Activated T-cell treated with anti-CD3 and anti-CD28 coated beads, Interleukin-2, amount 50 U/mL, for 48 hours (primary cell): ENCODE results near the gene KIAA2012.

Source experiments
- DNase-seq, 2 experiments: peaks; one replicate each; pipeline ENCODE4 v3.0.0-alpha.2; 2020

The KIAA2012 gene

GRCh38 chr2:202154613-202155012, 81.6 kb downstream of the KIAA2012 start:
- no peak for DNase-seq

GRCh38 chr2:202157211-202157990, 84.3 kb downstream of the KIAA2012 start:
- DNase-seq: no peak

GRCh38 chr2:202158796-202159195, 85.7 kb downstream of the KIAA2012 start:
- no peak for DNase-seq

- DNase-seq: no peak
Measured at GRCh38 chr2:202161151-202161835, 88.2 kb downstream of the KIAA2012 start.

GRCh38 chr2:202164411-202164810, 91.4 kb downstream of the KIAA2012 start:
- no peak for DNase-seq

- DNase-seq: no peak
Measured at GRCh38 chr2:202165208-202165607, 92.2 kb downstream of the KIAA2012 start.

- no peak for DNase-seq
Measured at GRCh38 chr2:202165945-202166344, 92.9 kb downstream of the KIAA2012 start.

GRCh38 chr2:202169131-202169530, 96.1 kb downstream of the KIAA2012 start:
- no peak for DNase-seq

- no peak for DNase-seq
Measured at GRCh38 chr2:202169832-202170424, 96.9 kb downstream of the KIAA2012 start.

- peak; percentile 45 to 46 for DNase-seq
Measured at GRCh38 chr2:202171241-202171825, 98.3 kb downstream of the KIAA2012 start.

GRCh38 chr2:202172439-202173211, 99.6 kb downstream of the KIAA2012 start:
- DNase-seq: peak; percentile 56 to 65

- DNase-seq: peak; percentile 52 to 54
Measured at GRCh38 chr2:202178346-202178958, 105.4 kb downstream of the KIAA2012 start.

GRCh38 chr2:202184557-202184956, 111.5 kb downstream of the KIAA2012 start:
- DNase-seq: no peak

GRCh38 chr2:202185156-202185555, 112.1 kb downstream of the KIAA2012 start:
- DNase-seq: no peak

- no peak for DNase-seq
Measured at GRCh38 chr2:202186641-202187202, 113.7 kb downstream of the KIAA2012 start.

GRCh38 chr2:202187570-202187969, 114.5 kb downstream of the KIAA2012 start:
- DNase-seq: no peak

GRCh38 chr2:202193305-202193704, 120.2 kb downstream of the KIAA2012 start:
- DNase-seq: no peak

- DNase-seq: no peak
Measured at GRCh38 chr2:202193881-202194353, 120.9 kb downstream of the KIAA2012 start.

GRCh38 chr2:202194418-202194817, 121.4 kb downstream of the KIAA2012 start:
- DNase-seq: no peak

GRCh38 chr2:202196727-202197126, 123.7 kb downstream of the KIAA2012 start:
- DNase-seq: no peak
